Measurements from ENCODE around the gene SYNDIG1.
"Not testable (repeated sequence)": the region's sequence is repeated elsewhere in the genome, so short reads cannot be mapped to it uniquely, and the experiment has no call there.

The SYNDIG1 gene

DNA sequence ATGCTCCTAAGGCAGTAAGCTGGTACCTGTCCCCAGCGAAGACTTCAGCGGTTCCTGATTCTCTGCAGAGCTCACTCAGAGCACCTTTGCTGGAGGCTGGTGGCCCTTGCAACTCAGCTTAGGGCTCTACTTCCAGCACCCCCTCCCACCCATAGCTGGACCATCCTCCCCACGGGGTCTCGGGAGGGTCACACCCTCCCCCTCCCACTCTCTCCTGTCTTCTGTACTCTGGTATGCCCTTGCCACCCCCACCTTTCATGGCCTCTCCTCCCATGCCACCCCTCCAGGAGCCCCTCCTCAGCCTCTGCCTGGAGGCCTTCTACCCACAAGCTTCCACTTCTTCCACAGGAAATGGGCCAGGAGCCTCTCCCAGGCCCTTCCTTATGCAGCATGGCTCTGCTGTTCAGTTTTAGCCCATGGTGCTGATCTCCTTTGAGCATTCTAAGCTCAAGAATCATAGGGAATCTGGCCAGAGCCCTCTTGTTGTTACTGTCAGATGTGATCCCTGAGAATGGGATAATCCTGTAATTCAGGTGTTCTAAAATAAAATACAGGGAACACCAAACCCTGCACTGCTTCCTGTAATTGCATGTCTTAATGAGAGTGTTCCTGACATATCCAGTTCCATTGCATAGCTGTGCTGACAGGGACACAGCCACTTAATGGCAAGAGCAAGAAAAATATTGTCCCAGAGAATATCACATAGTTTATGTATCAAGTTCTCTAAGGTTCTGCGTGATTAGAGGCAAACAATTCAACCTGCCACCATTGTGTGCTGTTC lies 142.1 kb downstream of the SYNDIG1 start:
- no peak for DNase-seq (ENCODE audit: low read depth in 2 of 2)

DNA sequence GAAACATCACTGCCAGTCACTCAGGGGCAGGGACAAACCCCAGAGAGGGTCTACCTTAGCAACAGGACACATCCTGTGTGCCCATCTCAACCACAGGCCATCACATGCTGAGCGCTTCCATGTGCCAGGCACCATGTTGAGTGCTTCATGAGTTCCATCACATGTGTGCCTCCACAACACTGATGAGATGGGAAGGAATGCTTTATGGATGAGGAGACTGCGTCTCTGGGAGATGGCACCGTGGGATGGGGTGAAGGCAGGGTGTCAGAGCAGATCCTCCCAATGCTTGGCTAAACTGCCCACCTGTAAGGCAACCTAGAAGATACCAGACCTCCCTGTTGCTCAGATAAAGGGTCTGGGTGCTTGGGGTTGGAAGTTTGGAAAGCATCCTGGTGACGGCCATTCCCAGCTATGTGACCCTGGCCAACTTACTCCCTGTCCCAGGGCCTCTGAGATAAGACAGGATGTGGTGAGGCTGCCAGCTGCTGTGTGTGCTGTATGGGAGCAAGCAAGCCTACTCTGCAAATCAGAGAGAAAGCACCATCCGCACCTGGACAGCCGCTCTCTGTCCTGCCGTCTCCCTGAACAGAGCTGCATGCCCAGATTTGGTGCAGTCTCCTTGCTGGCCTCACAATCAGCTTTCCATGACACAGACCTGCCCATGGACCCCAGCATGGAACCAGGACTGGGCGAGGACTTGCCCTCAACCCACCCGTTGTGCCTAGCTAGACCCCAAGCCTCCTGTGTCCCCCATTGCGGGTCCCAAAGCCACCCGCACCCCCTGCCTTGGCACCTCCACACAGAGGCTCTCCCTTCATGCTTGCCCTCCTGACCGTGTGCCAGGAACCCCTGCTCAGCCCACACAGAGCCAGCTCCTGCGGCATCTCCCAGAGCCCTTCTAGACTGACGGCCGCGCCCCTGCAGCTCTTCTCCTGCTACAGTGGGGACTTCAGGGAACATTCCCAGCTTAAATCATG lies 143.7 kb downstream of the SYNDIG1 start:
- DNase-seq (ENCODE audit: low read depth in 2 of 2), result no peak

DNA sequence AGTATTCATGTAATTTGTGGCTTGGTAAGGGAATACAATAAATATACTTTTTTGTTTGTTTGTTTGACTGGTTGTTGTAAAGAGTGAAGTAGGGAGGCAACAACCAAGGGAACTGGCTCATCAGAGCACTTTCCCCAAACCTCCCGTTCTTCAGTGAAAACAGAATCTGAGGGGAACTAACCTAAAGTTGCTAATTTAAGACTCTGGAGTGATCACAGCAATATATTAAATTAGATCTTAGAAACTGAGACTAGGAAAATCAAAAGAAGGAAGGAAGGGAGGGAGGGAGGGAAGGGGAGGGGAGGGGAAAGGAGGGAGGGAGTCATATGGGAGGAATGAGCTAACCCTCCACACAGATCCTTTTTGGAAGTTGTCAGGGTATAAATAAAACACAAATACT lies 144.9 kb downstream of the SYNDIG1 start:
- no peak for DNase-seq (ENCODE audit: low read depth in 2 of 2)

DNA sequence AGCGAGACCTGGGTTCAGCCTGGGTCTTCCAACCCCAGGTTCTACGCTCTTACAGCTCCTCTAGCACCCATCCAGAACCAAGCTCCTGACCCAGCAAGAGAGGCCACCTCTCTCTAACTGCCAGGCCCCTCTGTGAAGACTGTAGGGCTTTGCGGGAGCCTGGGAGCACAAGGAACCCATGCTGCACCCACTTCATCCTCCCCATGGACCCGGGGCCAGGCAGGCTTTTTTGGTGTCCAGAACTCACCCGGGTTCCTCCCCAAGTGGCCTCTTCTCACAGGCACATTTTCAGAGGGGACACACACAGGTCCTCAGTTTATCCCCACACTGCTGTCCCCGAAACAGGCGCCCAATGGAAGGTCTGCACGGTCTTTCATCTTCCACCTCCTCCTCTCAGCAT lies 145.9 kb downstream of the SYNDIG1 start:
- no peak for DNase-seq (ENCODE audit: low read depth in 2 of 2)

DNA sequence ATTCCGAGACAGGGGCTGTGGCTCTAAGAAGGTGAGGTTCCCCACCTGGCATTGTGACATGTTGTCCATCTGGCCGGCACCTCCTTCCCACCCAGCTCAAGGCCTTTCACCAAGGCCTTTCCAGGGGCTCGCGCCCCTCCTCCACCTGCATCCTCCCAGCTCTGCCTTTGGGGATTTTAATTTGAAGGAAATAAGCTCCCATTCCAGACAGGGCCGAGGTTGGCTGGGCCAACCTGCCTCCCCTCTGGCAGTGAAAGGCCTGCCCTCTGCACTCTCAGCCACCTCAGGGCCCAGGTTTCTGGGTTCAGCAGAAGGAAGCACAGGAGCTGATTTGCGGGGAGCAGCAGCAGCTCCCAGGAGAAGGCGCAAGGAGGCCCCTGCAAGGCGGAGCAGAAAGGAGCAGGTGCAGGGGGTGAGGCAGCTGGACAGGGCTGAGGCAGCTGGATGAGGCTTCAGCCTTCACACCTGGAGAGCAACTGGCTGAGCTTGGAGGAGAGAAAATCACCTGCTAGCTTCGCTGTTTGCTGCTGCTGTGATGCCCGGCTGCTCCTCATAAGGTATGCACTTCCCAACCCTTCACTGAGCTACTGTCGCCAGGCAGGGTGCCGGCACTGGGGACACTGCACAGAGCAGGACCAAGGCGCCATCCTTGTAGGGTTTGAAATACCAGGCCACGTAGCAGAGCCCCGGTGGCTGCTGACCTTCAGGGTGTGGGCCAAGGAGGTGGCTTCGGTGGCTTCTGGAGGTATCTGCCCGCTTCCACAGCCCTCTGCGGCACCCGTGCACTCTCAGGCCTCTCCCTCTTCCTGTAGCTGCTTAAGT lies 147.0 kb downstream of the SYNDIG1 start:
- no peak for DNase-seq (ENCODE audit: low read depth in 2 of 2)

DNA sequence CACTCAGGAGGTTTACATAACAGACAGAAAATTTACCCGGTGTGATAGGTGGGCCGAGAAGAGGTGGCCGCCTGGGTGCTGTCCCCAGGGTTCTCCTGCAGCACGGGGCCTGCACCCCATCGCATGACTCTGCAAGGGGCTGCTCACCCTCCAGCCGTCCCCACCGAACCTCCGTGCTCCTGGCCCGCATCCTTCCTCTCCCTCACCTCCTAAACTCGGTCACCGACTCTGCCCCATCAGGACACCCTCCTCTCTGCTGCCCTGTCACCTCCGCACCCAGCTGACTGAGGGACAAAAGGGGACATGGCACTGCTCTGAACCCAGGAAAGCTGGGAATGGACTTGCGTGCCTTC lies 147.6 kb downstream of the SYNDIG1 start:
- DNase-seq (ENCODE audit: low read depth in 2 of 2), result no peak

DNA sequence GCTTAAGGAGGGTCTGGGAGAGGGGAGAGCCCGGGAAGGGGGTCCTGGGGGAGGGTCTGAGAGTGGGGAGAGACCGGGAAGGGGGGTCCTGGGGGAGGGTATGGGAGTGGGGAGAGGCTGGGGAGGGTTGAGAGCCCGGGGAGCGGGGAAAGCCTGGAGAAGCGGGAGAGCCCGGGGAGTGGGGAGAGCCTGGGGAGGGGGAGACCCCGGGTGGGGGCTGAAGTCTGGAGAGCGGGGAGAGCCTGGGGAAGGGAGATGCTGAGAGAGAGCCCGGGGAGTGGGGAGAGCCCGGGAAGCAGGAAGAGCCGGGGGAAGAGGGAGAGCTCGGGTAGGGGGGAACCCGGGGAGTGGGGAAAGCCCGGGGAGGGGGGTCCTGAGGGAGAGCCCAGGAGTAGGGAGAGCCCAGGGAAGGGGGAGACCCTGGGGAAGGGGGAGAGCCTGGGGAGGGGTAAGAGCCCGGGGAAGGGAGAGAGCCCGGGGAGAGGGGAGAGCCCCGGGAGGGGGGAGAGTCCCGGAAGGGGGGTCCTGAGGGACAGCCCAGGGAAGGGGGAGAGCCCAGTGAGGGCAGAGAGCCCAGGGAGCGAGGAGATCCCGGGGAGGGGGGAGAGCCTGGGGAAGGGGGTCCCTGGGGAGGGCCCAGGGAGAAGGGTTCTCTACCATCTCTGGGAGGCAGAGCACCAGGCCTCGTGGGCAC lies 148.5 kb downstream of the SYNDIG1 start:
- DNase-seq (ENCODE audit: low read depth in 2 of 2), result no peak

DNA sequence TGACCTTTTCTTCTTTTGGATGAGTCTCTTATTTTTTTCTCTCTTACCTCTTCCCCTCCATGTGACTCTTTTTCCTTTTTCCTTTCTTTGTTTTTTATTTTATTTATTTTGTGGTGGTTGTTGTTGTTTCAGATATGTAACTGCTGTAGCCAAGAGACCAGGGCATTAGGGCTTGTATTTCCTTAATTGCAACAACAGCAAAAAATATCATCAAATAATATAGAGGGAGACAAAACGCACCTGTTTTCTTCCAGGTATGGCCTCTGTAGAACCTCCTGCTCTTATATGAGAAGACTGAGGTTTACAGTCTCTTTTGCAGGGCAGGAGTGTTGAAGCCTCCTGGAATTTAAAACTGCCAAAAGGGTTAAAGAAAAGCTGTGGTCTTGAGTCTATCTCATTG lies 149.3 kb downstream of the SYNDIG1 start:
- DNase-seq (ENCODE audit: low read depth in 2 of 2), result no peak

DNA sequence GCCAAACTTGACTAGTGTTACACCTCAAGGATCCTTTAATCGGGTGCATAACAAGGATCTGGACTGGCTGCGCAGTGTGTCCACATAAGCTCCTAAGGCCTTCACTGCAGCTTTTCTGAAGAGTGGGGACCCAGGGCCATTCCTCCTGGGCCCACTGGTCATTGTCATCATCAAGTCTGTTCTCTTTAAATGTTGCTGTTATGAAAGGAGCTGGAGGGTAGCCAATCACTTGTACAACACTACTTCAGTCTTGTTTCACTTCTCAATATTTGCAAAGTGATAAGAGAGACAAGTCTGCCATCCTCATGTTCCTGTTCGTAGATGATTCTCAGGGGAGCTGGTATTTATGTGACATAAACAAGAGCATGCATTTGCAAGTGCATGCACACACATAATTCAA lies 149.8 kb downstream of the SYNDIG1 start:
- DNase-seq (ENCODE audit: low read depth in 2 of 2), result no peak

DNA sequence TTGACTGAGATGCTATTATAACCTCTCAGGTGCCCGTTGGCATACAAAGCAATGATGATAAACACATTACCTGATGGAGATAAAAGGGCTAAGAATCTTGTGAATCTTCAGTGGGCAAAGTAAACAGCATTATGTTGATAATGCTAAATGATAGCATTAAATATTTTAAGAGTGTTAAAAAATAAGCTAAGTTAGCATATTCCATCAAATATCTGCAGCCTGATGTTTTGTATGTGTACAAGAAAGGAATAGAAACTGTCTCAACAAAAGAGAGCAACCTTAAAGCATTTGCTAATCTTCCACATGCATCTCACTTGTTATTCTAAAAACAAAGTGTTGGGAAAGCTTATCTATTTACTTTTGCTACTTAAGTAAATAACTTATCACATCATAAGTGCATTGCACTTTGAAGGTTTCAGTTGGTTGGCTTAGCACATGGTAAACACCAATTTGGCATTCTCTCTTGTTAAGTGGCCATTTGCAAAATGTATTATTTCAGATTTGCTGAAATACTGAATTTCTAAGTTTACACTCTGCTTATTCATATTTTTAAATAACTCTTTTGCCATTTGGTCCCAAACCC lies 151.6 kb downstream of the SYNDIG1 start:
- DNase-seq (ENCODE audit: low read depth in 2 of 2), result no peak

DNA sequence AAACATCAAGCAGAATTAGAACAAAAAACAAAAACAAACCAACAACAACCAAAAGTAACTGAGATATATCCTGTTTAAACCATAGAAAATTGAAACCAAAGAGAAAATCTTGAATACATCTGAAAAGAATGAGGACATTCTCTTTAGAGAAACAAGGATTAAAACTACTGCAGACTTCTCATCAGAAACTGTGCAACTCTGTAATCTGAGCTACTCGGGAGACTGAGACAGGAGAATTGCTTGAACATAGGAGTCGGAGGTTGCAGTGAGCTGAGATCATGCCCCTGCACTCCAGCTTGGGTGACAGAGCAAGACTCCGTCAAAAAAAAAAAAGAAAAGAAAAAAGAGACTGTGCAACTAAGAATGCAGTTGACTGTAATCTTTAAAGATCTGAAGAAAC lies 153.4 kb downstream of the SYNDIG1 start:
- no peak for DNase-seq (ENCODE audit: low read depth in 2 of 2)

DNA sequence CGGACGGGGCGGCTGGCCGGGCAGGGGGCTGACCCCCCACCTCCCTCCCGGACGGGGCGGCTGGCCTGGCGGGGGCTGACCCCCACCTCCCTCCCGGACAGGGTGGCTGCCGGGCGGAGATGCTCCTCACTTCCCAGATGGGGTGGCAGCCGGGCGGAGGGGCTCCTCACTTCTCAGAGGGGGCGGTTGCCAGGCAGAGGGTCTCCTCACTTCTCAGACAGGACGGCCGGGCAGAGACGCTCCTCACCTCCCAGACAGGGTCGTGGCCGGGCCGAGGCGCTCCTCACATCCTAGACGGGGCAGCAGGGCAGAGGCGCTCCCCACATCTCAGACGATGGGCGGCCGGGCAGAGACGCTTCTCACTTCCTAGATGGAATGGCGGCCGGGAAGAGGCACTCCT lies 156.7 kb downstream of the SYNDIG1 start:
- not testable (repeated sequence) for DNase-seq (ENCODE audit: low read depth in 2 of 2)

DNA sequence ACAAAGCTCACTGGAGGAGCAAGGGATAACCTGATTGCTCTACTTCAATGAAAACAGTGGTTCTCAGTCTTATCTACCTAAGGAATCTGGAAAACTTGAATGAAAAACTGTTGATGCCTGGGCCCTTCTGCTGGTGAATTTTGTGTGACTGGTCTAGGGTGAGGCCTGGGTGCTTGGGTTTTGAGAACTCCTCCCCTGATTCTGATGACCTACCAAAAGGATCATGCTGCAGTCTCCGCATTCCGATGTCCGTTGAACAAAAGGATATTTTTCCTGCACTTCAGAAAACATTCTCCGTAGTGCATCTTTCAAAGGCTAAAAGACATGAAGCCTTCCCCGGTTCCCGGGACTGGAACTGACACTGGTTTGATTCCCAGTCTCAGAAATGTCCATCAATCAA lies 157.9 kb downstream of the SYNDIG1 start:
- DNase-seq (ENCODE audit: low read depth in 2 of 2), result no peak

DNA sequence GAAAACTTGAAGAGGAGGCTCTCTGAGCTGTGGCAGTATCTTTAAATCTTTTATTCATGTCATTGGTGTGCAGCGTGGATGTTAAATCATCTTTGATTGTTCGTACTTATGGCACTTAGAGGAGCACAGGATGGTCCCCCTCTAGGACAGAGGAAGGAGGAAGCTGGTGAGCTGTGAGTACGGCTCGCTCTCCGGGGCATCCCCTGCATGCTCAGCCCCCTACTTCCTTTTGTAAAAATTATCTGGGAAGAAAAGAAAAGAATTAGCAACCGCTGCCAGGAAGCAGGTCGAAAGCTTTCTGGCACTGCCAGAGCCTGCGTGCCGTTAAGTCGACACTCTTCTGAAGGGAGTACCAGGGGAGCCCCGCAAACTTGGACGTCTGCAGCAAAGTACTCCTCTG lies 158.5 kb downstream of the SYNDIG1 start:
- no peak for DNase-seq (ENCODE audit: low read depth in 2 of 2)

DNA sequence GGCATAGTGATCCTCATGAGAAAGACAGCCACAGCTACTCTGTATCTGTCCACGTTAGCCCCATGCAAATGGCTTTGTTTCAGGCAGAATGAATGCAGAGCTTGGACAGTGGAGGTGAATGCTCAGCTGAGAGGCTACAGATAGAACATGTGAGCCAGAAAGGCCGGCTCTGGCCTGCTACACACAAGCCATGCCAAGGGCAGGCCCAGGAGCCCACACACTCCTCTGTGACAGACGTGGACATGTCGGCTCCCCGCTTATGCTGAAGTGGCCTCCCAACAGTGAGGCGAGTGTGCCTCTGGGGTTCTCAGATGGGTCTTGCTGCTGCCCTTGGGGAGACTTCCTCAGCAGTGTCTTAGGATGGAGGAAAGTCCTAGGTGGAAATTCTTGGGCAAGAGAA lies 159.6 kb downstream of the SYNDIG1 start:
- no peak for DNase-seq (ENCODE audit: low read depth in 2 of 2)

DNA sequence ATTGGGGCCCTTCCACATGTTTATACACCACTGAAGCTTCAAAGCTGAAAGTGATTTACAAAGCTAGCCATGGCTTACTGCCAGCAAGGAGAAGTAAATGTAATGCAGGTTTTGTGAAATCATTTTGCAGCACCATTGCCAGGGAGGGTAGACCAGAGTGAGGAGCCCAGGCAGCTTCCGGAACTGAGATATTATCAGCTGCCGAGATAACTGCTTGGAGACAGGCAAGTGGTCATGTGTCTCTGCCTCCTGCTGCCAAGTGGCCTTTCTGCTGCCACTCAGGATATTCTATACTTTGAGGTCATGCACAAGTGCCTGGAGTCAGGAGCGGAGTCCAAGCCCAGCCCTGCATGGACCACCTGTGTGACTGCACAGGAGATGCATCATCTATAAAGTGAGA lies 160.2 kb downstream of the SYNDIG1 start:
- no peak for DNase-seq (ENCODE audit: low read depth in 2 of 2)

DNA sequence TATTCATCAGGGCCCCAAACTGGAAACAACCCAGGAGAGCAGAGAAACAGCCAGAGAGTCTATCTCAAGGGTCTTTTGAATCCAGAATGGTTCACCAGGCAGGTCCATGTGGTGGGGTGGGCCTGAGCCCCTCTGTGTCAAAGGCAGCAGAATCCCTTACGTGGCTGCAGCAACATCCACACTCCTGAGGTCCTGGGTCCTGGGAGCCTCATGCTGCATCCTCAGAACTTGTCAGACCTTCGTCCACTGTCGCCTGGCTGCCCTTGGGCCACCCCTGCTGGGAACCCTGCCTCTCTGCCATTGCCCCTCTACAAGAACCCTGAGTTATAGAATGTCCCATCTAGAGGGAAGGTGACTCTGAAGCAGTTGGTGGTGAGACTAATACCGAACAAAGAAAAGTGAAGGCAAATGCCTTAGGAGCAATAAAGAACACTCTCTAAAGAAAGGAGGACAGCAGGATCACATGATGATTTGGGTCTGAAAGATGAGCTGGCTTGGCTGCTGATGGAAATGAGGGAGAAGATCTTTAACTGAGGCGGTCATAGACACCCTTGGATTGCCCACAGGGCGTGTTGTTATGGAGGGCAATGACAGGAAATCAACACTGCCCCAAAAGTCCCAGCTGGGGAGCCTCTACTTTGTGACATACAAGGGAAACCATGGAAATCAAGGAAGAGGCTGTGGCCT lies 161.2 kb downstream of the SYNDIG1 start:
- DNase-seq (ENCODE audit: low read depth in 2 of 2), result no peak

DNA sequence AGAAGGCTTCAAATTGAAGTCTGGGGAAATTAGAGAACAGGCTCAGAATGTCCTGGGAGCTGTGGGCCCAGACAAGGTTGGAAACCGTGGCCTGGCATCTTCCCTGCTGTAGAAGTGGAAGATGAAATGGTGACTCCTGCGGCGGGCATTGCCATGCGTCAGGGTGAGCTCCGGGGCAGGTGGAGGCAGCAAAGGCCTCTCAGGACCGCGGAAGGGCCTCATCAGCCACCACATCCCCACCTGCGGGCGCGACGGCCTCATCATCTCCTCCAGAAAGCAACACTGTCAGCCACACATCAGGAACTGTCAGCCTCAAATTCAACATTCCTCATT lies 161.7 kb downstream of the SYNDIG1 start:
- no peak for DNase-seq (ENCODE audit: low read depth in 2 of 2)

DNA sequence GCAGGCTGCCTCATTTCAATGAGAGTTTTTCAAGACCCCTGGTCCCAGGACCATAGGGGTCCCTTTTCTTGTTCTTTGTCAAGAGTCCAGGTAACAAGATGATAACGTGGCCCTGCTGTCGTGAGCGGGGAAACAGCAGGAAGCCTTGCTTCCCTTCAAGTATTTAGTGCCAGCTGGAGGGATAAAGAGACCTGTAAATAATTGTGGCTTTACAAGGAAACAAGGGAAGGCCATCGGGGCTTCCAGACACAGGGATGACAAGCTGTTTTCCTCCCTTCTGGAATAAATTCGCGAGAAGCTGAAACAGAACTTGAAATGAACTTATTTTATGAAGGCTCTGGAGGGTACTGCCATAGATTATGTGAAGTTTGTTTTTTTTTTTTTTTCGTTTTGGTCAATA lies 163.2 kb downstream of the SYNDIG1 start:
- DNase-seq (ENCODE audit: low read depth in 2 of 2), result no peak

DNA sequence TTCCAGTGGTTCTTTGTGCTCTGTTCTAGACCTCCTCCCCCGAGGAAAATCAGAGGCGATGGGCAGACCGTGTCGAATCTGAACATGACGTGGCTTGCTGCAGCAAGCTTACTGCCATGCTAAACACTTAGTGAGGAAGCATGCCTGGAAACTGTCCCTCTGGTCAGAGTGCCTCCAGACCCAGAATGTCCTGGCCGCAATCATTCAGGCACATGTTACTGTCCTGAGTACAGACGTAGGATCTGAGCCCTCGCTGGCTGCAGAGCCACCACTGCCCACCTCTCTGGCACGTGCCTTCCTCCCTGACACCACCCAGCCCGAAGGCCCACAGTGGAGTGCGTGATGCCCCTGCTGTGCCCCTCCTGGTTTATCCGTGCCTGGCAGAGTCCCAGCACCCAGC lies 163.6 kb downstream of the SYNDIG1 start:
- no peak for DNase-seq (ENCODE audit: low read depth in 2 of 2)

DNA sequence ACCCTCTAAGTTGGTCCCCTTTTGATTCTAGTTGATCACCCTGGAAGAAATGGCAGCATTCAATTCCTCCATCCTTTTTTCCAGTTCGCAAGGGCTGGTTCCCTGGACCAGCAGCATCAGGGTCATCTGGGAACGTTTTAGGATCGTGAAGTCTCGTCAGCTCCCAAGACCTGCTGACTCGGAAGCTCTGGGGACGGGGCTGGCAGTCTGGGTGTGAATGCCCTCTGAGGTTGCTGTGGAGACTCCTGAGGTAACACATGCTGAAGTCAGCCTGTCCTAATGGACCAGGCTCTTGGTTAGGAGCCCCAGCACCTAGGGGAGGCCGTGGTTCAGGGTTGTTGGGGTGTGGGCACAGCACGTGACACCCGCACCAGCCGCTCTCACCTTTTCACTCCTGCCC lies 164.1 kb downstream of the SYNDIG1 start:
- no peak for DNase-seq (ENCODE audit: low read depth in 2 of 2)

All from stimulated activated CD4-positive, alpha-beta T cell treated with anti-CD3 and anti-CD28 coated beads, Interleukin-4, amount 100 ng/mL, for 48 hours (primary cell).